ENCODE results near the gene RGS14. TPM values are rescaled to one million over a fixed set of nuclear protein-coding genes. Genes with fewer than 3 reads are reported as not detected.

The RGS14 gene
- total RNA-seq, 1 donor: 13.6 TPM

- Histone ChIP-seq H3K4me3 (ENCODE audit: low read length) (no peak overlapping the region), H3K27me3 (ENCODE audit: insufficient read depth, low read length) (no peaks in the 10 kb centered on the region), H3K4me1 (ENCODE audit: insufficient read depth, low read length) (peaks cover 40% of the 10 kb centered on the region), H3K9me3 (ENCODE audit: low read depth, low read length) (no peaks in the 10 kb centered on the region)
Observed at GRCh38 chr5:177387405-177387804, 29.7 kb downstream of the RGS14 start.

DNA sequence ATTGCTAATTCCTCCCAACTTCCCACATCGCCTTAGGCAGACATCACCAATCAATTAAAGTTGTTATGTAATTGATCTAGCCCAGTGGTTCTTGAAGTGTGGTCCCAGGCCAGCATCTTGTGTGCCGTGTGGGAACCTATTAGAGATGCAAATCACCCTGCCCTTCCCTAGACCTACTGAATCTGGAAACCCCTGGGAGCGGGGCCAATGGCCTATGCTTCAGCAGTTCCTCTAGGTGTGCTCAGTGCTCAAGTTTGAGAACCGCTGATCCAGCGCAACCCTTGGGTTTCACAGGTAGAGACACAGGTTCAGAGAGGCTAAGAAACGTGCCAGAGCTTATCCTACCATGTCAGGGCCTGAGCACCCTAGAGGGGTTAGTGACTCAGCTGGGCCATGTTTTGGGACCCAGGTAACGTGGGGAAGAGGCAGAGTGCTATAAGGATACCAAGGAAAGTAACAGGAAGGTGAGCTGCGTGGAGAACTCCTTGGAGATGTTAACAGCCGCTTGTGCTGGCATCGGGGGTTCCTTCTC lies 30.9 kb downstream of the RGS14 start:
- H3K4me1 ChIP-seq (ENCODE audit: insufficient read depth, low read length): peaks cover 51% of the 10 kb centered on the region
- no peaks in the 10 kb centered on the region for H3K9me3 ChIP-seq (ENCODE audit: low read depth, low read length)
- H3K27me3 ChIP-seq (ENCODE audit: insufficient read depth, low read length): no peaks in the 10 kb centered on the region
- no peak overlapping the region for H3K4me3 ChIP-seq (ENCODE audit: low read length)

DNA sequence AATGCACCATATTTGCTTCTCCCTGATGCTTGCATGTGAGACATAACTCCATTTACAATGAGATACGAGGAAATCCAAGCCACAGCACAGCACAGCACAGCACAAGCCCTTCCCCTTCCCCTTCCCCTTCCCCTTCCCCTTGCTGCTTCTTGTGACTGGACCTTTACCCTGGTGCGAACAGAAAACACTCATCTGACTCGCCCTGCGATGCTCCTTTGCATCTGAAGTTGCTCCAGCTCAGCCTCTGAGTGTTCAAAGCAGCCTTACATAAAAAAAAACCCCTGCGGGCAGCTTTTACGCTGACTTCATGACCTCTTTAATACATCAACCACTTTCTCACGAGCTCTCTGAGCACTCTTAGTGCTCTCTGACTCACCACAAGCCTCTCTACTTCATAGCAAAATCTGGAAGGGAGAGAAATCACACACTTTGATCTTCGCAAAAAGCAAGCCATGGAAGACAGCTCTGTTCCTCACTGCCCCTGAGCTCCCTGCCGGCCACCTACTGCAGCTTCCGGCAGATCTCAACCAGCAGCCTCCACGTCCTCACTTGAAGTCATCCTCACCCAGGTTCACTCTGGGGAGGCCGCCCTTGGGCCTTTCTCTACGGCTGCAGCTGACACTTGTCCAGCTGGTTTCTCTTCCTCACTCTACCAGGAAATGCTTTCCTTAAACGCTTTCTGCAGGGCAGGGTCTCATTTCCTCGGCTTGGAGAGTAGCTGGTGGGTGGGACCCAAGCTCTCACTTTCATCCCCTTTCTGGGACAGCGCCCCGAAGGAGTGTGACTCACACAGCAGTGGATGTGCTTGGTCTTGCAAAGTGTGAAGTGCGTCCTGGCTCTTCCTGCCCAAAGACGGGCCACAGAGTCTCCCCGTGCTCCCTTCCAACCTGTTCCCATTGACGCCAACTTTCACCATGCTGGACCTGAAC lies 31.8 kb downstream of the RGS14 start:
- Histone ChIP-seq H3K4me1 (ENCODE audit: insufficient read depth, low read length) (peaks cover 57% of the 10 kb centered on the region), H3K4me3 (ENCODE audit: low read length) (no peak overlapping the region)

DNA sequence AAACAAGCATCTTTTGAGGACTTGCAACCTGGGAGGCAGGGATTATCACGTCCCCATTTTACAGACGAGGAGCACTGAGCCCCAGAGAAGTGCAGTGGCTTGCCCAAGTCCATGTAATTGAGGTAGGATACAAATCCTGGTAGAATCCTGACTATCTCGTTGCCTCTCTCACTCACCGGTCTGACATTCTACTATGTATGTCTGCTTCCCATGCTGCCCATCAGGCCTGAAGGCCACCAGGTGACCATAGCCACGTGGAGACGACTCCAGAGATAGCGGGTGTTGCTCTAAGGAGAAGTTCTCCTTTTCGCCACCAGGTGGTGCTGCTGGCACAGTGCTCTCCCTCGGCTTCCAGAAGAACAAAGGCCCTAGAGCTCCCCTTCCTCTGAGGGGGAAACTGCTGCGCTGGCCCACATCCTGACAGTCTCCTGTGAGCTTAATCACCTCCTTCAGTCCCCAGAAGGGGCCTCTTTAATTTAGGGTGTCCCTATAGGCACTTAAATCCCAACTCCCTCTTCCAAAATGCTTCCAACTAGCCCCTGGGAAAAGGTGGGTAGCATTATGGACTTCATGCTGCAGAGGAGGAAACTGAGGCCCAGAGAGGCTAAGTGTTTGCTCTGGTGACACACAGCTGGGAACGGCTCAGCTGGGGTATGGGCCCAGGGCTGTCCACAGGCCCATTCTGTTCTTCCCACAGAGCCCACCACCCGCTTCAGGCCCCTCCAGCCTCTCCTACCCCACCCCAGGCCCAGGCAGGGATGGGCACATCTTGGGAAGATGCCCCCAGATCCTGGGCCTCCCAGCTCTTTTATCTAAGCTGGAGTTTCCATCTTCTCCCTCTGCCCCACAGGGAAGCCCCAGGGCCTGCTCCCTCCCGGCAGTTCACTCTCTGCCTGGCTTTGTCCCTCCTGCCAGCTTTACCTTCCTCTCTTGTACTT lies 32.9 kb downstream of the RGS14 start:
- H3K9me3 ChIP-seq (ENCODE audit: low read depth, low read length): no peaks in the 10 kb centered on the region
- no peak overlapping the region for H3K4me3 ChIP-seq (ENCODE audit: low read length)
- H3K4me1 ChIP-seq (ENCODE audit: insufficient read depth, low read length): peaks cover 50% of the 10 kb centered on the region
- no peaks in the 10 kb centered on the region for H3K27me3 ChIP-seq (ENCODE audit: insufficient read depth, low read length)

More for the DNA sequence above, 31.8 kb downstream of the RGS14 start:
- Histone ChIP-seq H3K27me3 (ENCODE audit: insufficient read depth, low read length) (no peaks in the 10 kb centered on the region), H3K9me3 (ENCODE audit: low read depth, low read length) (no peaks in the 10 kb centered on the region)

- Histone ChIP-seq H3K27me3 (ENCODE audit: insufficient read depth, low read length) (no peaks in the 10 kb centered on the region), H3K4me3 (ENCODE audit: low read length) (no peak overlapping the region), H3K9me3 (ENCODE audit: low read depth, low read length) (no peaks in the 10 kb centered on the region), H3K4me1 (ENCODE audit: insufficient read depth, low read length) (peaks cover 48% of the 10 kb centered on the region)
Observed at GRCh38 chr5:177392765-177393164, 35.0 kb downstream of the RGS14 start.

- Histone ChIP-seq H3K9me3 (ENCODE audit: low read depth, low read length) (no peaks in the 10 kb centered on the region), H3K4me3 (ENCODE audit: low read length) (no peak overlapping the region), H3K4me1 (ENCODE audit: insufficient read depth, low read length) (peaks cover 44% of the 10 kb centered on the region), H3K27me3 (ENCODE audit: insufficient read depth, low read length) (no peaks in the 10 kb centered on the region)
Observed at GRCh38 chr5:177393206-177393765, 35.6 kb downstream of the RGS14 start.

GRCh38 chr5:177393990-177394389 lies 36.3 kb downstream of the RGS14 start:
- H3K4me3 ChIP-seq (ENCODE audit: low read length): no peak overlapping the region

DNA sequence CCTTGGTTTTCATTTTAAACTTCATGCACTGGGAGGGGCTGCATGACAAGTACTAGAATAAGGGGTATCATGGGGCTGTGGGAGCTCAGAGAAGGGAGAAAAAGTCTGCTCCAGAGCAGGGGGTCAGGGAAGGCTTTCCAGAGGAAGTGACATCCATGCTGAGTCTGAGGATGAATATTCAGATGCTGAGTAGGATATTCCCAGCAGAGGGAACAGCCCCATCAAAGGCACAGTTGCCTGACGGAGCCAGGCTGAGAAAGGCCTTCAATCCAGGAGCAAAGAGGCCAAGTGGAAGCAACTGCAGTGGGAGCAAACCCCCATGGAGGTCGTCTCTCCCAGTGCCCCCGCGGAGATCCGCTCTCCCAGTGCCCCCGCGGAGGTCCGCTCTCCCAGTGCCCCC lies 38.4 kb downstream of the RGS14 start:
- peaks cover 18% of the 10 kb centered on the region for H3K27me3 ChIP-seq (ENCODE audit: insufficient read depth, low read length)

More at GRCh38 chr5:177393990-177394389, 36.3 kb downstream of the RGS14 start:
- Histone ChIP-seq H3K27me3 (ENCODE audit: insufficient read depth, low read length) (no peaks in the 10 kb centered on the region), H3K9me3 (ENCODE audit: low read depth, low read length) (no peaks in the 10 kb centered on the region), H3K4me1 (ENCODE audit: insufficient read depth, low read length) (peaks cover 37% of the 10 kb centered on the region)

DNA sequence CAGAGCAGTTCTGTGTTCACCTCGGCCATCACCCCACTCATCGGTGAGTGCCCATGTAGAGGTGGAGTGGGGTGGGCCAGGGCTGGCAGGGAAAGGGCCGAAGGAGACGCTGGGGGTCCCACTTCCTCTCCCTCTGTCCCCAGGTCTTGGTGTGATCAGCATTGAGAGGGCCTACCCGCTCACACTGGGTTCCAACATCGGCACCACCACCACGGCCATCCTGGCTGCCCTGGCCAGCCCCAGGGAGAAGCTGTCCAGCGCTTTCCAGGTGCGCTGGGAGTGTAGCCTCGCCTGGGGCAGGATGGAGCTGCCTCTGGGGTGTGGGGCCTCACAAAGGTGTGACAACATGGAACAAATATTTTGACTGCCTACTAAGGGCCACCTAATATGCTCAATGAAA lies 39.1 kb downstream of the RGS14 start:
- Histone ChIP-seq H3K27me3 (ENCODE audit: insufficient read depth, low read length) (peaks cover 26% of the 10 kb centered on the region), H3K9me3 (ENCODE audit: low read depth, low read length) (no peaks in the 10 kb centered on the region), H3K4me1 (ENCODE audit: insufficient read depth, low read length) (peaks cover 17% of the 10 kb centered on the region), H3K4me3 (ENCODE audit: low read length) (no peak overlapping the region)

More for the DNA sequence above, 38.4 kb downstream of the RGS14 start:
- H3K4me3 ChIP-seq (ENCODE audit: low read length): no peak overlapping the region
- no peaks in the 10 kb centered on the region for H3K9me3 ChIP-seq (ENCODE audit: low read depth, low read length)
- H3K4me1 ChIP-seq (ENCODE audit: insufficient read depth, low read length): peaks cover 17% of the 10 kb centered on the region

GRCh38 chr5:177397875-177398390 lies 40.2 kb downstream of the RGS14 start:
- no peaks in the 10 kb centered on the region for H3K9me3 ChIP-seq (ENCODE audit: low read depth, low read length)
- H3K27me3 ChIP-seq (ENCODE audit: insufficient read depth, low read length): peaks cover 37% of the 10 kb centered on the region
- no peak overlapping the region for H3K4me3 ChIP-seq (ENCODE audit: low read length)
- peaks cover 23% of the 10 kb centered on the region for H3K4me1 ChIP-seq (ENCODE audit: insufficient read depth, low read length)

DNA sequence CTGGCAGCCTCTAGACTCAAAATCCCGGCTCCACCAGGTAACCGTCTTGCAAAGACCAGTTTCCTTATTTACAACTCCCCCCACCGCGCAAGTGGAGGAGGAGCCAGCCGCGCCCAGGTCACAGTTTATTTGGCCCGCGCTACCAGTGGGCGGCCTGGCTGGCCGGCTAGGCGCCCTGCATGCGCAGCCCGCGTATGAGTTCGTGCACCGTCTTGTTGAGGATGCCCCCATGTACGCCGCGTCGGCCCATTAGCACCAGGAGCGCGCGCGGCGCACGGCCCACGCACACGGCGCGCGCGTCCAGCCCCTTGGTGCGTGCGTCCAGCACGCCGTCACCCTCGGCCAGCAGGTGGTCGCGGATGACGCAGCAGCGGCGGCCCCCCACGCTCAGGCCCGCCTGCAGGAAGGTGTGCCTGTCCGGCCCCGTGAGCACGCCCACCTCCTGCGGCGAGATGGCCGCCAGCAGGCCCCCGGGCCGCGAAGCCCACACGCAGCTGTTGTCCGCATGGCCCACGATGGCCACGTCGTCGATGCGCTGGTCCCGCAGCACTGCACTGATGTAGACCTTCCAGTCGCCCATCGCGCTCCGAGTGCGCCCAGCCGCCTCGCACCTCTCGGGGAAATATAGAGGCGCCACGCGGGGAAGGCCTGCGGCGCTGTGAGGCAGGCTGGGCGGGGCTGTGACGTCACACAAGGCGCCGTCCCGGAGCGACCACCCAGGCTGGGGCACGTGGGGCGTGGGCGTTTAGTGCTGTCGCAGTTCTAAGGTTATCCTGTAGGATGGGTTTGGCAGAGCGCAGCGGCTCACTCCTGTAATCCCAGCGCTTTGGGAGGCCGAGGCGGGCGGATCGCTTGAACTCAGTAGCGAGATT lies 42.5 kb downstream of the RGS14 start, which contains the start of gene PFN3:
TSS of gene PFN3 (minus strand) at position 665 of the 872 bp plus-strand sequence. CDS start at position 580, 85 bp downstream.
- H3K4me3 ChIP-seq (ENCODE audit: low read length): no peak within 1 kb of the TSS
- H3K27me3 ChIP-seq (ENCODE audit: insufficient read depth, low read length): peaks cover 44% of the 10 kb centered on the region
- H3K9me3 ChIP-seq (ENCODE audit: low read depth, low read length): no peaks in the 10 kb centered on the region
- peaks cover 33% of the 10 kb centered on the region for H3K4me1 ChIP-seq (ENCODE audit: insufficient read depth, low read length)

DNA sequence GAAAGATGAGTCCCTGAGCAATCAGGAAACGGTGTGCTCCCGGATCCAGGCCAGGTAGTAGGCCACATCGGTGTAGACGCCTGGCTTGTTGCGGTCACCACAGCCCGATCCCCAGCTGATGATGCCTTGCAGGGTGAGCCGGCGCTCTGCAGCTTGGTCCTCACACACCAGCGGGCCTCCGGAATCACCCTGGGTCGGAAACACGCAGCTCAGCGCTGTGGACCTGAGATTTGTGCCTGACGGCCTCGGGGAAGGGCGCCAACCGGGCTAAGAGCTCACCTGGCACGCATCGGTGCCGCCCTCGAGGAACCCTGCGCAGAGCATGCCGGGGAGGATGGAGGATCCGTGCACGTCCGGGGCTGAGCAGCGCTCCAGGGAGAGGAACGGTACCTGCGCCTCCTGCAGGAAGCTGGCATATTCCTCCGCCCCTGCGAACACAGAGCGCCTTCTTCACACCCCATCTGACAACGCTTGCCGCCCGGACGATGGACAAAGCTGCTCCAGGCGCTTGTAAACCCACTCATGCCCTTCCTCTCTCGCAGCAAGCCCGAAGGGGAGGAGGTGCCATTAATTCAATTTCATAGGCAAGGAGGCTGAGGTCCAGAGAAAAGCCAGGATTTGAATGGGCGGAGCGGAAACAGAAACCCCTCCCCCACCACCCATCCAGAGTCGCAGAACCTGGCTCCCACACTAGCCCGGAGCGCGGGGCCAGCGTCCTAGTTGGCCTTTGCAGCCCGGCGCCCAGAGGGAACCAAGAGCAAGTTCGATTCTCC lies 44.7 kb downstream of the RGS14 start:
- no peak overlapping the region for H3K4me3 ChIP-seq (ENCODE audit: low read length)
- H3K4me1 ChIP-seq (ENCODE audit: insufficient read depth, low read length): peaks cover 49% of the 10 kb centered on the region
- H3K27me3 ChIP-seq (ENCODE audit: insufficient read depth, low read length): peaks cover 44% of the 10 kb centered on the region
- H3K9me3 ChIP-seq (ENCODE audit: low read depth, low read length): no peaks in the 10 kb centered on the region

Measured in mononuclear cell (primary cell).